K562 (cell line): ENCODE data around the gene ARL16. TPM values are rescaled to one million over a fixed set of nuclear protein-coding genes. Genes with fewer than 3 reads are reported as not detected.
A peak's percentile ranks its signal among the peaks of the same experiment; 100 is the strongest.

Experiments
- ARID2 ChIP-seq: fragments of 450-650 bp; IDR thresholded peaks from 2 replicates; pipeline ENCODE4 v1.6.1; 2017; ENCODE audit warnings: antibody characterized with exemption, mild to moderate bottlenecking
- BMI1 ChIP-seq: fragments of 150-350 bp; IDR thresholded peaks from 2 replicates; pipeline ENCODE4 v1.6.1; 2014; ENCODE audit warnings: low read length
- CLOCK ChIP-seq: fragments of 250-450 bp; sonication (Bioruptor Pico); IDR thresholded peaks from 2 replicates; pipeline ENCODE4 v1.4.0; 2020; ENCODE audit warnings: mild to moderate bottlenecking, moderate library complexity, borderline replicate concordance
- HNRNPLL ChIP-seq: fragments of 200-400 bp; formaldehyde crosslinking; IDR thresholded peaks from 2 replicates; pipeline ENCODE4 v1.6.1; 2017; ENCODE audit warnings: low read length, low read depth, mild to moderate bottlenecking; ENCODE audit not compliant: poor library complexity, severe bottlenecking
- KLF13 ChIP-seq: fragments of 450-650 bp; IDR thresholded peaks from 2 replicates; pipeline ENCODE4 v1.6.1; 2016; ENCODE audit warnings: missing genetic modification characterization, low read depth, mild to moderate bottlenecking, missing compliant biosample characterization, moderate library complexity, borderline replicate concordance
- MXD1 ChIP-seq: fragments of 250-450 bp; sonication (Bioruptor Pico); IDR thresholded peaks from 2 replicates; pipeline ENCODE4 v1.8.0; 2021; ENCODE audit warnings: borderline replicate concordance, mild to moderate bottlenecking, moderate library complexity; ENCODE audit not compliant: poor library complexity, severe bottlenecking
- NELFE ChIP-seq: IDR thresholded peaks from 2 replicates; pipeline ENCODE4 v1.6.1; 2011; ENCODE audit warnings: mild to moderate bottlenecking; ENCODE audit not compliant: insufficient read depth, insufficient read length
- NEUROD1 ChIP-seq: fragments of 150-350 bp; IDR thresholded peaks from 2 replicates; pipeline ENCODE4 v1.6.1; 2014; ENCODE audit warnings: borderline replicate concordance, low read length, low read depth; ENCODE audit not compliant: partially characterized antibody
- PCBP2 ChIP-seq: fragments of 200-400 bp; formaldehyde crosslinking; IDR thresholded peaks from 2 replicates; pipeline ENCODE4 v1.6.1; 2018; ENCODE audit warnings: low read length, low read depth, mild to moderate bottlenecking, moderate library complexity; ENCODE audit not compliant: poor library complexity, severe bottlenecking
- ZBTB49 ChIP-seq: sonication (generic); formaldehyde crosslinking; IDR thresholded peaks from 2 replicates; pipeline ENCODE4 v1.8.0; 2022; ENCODE audit warnings: missing genetic modification reagents, mild to moderate bottlenecking, borderline replicate concordance
- polyA plus RNA-seq, 8 experiments: library from polyadenylated mRNA; depleted of rRNA in 4 of 8; stranded (reverse) in 5 of 8; unstranded in 3 of 8; fragments of >200 nt; fragmentation: Nextera tagmentation in 2 of 8; fragmentation: Illumina TruSeq in 1 of 8; extraction: Ambion mirVana in 2 of 8; extraction: Trizol in 1 of 8; gene quantifications; 2 replicates each; pipeline versions ENCODE4 v1.2.1 to v1.2.3, GENCODE V29; 2011 to 2014; ENCODE audit warnings: inconsistent platforms in 1 of 8, missing spikeins in 1 of 8
- total RNA-seq, 7 experiments: library from RNA; depleted of rRNA in 6 of 7; stranded (reverse); fragments of >200 nt in 6 of 7; fragmentation: Illumina TruSeq in 2 of 7; extraction: Trizol in 2 of 7; gene quantifications; 2 replicates each; pipeline versions ENCODE4 v1.2.1 to v1.2.3, GENCODE V29; 2011 to 2021; ENCODE audit warnings: low replicate concordance in 1 of 7
- TF ChIP-seq, protein P1 (sequence below): fragments of 250-450 bp; sonication (Bioruptor Pico); IDR thresholded peaks from 2 replicates; pipeline ENCODE4 v1.5.0; 2020; ENCODE audit warnings: mild to moderate bottlenecking, borderline replicate concordance
- TF ChIP-seq, protein P2 (sequence below), 2 experiments: fragments of 450-650 bp; IDR thresholded peaks; 2 replicates each; pipeline ENCODE4 v1.6.1; 2018; ENCODE audit warnings: mild to moderate bottlenecking in 2 of 2, low read depth in 1 of 2; ENCODE audit not compliant: partially characterized antibody in 2 of 2

The ARL16 gene
- total and polyA plus RNA-seq, 9 of the 15 experiments (the other 6 are each of a cell fraction or from before 2014, with no cell fraction given): 5.4 to 32.4 (median 22.6) TPM

GRCh38 chr17:81665205-81666091, 18.1 kb downstream of the ARL16 start (continued):
- TF ChIP-seq ARID2 (no peak), HNRNPLL (no peak), NEUROD1 (no peak), CLOCK (CRISPR knock-in tag) (peak; percentile 44; the same call in 1 of the 2 replicates), MXD1 (CRISPR knock-in tag) (no peak), KLF13 (peak; percentile 85; the same call in 1 of the 2 replicates), BMI1 (no peak), ZBTB49 (CRISPR knock-in tag) (no peak), NELFE (no peak), PCBP2 (no peak)
- TF ChIP-seq, protein P1, sequence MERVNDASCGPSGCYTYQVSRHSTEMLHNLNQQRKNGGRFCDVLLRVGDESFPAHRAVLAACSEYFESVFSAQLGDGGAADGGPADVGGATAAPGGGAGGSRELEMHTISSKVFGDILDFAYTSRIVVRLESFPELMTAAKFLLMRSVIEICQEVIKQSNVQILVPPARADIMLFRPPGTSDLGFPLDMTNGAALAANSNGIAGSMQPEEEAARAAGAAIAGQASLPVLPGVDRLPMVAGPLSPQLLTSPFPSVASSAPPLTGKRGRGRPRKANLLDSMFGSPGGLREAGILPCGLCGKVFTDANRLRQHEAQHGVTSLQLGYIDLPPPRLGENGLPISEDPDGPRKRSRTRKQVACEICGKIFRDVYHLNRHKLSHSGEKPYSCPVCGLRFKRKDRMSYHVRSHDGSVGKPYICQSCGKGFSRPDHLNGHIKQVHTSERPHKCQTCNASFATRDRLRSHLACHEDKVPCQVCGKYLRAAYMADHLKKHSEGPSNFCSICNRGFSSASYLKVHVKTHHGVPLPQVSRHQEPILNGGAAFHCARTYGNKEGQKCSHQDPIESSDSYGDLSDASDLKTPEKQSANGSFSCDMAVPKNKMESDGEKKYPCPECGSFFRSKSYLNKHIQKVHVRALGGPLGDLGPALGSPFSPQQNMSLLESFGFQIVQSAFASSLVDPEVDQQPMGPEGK (CRISPR knock-in tag): peak; percentile 43; the same call in 1 of the 2 replicates
- TF ChIP-seq, protein P2, sequence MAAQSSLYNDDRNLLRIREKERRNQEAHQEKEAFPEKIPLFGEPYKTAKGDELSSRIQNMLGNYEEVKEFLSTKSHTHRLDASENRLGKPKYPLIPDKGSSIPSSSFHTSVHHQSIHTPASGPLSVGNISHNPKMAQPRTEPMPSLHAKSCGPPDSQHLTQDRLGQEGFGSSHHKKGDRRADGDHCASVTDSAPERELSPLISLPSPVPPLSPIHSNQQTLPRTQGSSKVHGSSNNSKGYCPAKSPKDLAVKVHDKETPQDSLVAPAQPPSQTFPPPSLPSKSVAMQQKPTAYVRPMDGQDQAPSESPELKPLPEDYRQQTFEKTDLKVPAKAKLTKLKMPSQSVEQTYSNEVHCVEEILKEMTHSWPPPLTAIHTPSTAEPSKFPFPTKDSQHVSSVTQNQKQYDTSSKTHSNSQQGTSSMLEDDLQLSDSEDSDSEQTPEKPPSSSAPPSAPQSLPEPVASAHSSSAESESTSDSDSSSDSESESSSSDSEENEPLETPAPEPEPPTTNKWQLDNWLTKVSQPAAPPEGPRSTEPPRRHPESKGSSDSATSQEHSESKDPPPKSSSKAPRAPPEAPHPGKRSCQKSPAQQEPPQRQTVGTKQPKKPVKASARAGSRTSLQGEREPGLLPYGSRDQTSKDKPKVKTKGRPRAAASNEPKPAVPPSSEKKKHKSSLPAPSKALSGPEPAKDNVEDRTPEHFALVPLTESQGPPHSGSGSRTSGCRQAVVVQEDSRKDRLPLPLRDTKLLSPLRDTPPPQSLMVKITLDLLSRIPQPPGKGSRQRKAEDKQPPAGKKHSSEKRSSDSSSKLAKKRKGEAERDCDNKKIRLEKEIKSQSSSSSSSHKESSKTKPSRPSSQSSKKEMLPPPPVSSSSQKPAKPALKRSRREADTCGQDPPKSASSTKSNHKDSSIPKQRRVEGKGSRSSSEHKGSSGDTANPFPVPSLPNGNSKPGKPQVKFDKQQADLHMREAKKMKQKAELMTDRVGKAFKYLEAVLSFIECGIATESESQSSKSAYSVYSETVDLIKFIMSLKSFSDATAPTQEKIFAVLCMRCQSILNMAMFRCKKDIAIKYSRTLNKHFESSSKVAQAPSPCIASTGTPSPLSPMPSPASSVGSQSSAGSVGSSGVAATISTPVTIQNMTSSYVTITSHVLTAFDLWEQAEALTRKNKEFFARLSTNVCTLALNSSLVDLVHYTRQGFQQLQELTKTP (IDR thresholded peaks at IDR 0.05; ENCODE audit: low read depth in 1 of 2, partially characterized antibody in 2 of 2): peak; percentile 24 to 29
